Ramos (cell line): Measurements from ENCODE around the gene CSNK2A1.

Experiments used
- in situ Hi-C: fragments of 300-500 bp; cut with MboI; formaldehyde crosslinking; loops from one replicate; pipeline ENCODE4 v1.14.3; 2022; ENCODE audit warnings: low sequenced_read_pairs; ENCODE audit not compliant: unreplicated experiment

CSNK2A1 gene

DNA sequence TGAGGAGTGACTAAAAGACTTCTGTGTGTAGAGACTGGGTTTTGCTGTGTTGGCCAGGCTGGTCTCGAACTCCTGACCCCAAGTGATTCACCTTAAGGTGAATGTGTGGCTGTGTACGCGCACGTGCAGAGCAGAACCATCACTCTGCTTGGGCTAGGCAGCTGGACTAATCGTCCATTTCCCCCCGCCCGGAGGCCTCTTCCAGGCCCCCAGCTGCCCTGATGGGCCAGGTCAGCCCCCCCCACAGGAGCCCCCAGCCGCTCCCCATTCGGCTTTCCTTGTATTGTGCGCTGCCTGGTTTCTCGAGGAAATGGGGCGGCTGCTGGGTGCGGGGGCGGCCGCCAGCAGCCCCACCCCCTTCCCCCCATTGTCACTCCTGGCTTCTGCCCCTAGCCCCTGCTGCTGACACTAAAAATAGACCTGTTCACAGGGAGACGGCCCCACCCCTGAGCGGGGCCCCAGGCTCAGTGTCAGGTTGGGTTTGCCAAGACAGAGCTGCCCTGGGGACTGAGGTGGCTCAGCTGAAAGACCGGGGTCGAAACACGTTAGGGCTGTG lies 24.6 kb upstream of the CSNK2A1 start:
- in situ Hi-C loops: loop anchor here (25.0 kb wide), 1 partner anchor 169 kb away; no protein-coding TSS in a partner anchor

GRCh38 chr20:564192-564591 lies 20.6 kb upstream of the CSNK2A1 start:
- in situ Hi-C loops: loop anchor here (25.0 kb wide), 1 partner anchor 173 kb away; no protein-coding TSS in a partner anchor

DNA sequence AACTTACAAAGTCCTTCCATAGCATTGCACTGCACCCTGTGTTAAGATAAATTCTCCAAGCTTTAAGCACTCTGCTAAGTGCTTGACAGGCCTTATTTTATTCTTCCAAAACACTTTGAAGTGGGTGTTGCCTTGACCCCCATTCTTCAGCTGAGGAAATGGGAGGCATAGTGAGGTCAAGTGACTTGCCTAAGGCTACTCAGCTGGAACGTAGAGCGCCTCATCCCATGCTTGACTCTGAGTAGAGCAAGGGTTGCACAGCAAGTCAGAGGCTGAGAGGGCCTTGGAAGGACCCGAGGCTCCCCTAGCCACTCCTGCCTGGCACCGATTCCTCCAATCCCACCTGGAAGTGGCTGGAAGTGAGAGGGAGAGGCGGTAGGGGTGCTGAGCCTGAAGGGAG lies 19.6 kb upstream of the CSNK2A1 start:
- in situ Hi-C loops: loop anchor here (25.0 kb wide), 1 partner anchor 174 kb away; no protein-coding TSS in a partner anchor

DNA sequence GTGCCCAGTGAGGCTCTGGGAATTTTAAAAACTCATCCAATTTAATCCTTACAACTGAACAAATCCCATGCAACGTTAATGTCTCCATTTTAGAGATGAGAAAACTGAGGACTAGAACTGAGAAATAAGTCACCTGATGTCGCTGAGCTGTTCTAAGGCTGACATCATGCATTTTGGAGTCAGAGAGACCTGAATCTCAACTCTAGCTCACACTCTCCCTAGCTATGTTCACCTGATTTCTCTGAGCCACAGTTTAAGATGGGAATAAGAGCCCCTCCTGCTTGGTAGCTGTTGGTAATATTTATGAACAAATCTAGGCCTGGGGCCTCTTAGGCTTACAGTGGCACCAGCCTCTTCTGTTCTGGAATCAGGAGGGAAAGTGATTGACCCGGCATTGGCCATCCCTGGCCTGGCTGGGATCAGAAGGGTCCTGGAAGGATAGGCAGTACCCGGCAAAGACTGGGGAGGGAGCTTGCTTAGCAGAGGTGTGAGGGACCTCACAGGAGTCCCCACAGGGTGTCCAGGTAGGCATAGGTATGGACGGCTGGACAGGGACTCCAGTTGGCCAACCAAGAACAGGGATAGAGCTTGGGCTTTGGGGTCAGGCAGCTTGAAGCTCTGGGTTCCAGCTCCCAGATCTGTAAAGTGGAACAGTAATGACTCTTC lies 18.8 kb upstream of the CSNK2A1 start:
- in situ Hi-C loops: loop anchor here (25.0 kb wide), 1 partner anchor 175 kb away; no protein-coding TSS in a partner anchor

DNA sequence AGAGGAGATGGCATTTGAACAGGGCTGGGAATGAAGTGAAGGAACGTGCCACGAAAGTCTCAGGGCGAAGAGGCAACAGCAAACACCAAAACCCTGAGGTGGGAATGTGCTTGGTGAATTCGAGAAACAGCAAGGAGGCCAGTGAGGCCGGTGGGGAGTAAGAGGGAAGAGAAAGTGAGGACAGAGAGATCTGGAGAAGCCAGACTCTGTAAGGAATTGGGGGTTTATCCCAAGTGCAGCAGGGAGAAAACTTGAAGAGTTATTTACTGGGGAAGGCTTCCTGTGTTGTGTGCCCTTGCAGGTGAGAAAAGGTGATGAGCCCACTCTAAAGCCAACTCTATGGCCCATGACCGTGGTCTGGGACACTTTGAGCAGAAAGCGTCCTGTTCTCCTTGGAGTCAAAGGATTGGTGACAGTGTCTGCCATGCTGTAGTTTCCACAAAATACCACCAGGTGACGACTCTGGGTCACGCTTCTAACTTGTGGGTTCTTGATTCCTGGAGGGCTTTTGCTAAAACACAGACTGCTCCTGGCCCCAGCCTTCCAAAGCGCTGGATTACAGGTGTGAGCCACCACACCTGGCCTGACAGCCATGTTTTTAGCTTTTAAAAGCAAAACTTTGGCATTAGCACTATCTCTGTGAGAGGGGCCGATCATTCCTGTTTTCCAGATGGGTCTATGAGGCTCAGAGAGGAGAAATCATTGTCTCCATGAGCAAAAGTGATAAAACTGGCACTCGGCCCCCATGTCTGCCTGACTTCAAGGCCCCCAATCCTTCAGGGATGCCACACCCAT lies 18.0 kb upstream of the CSNK2A1 start:
- in situ Hi-C loops: loop anchor here (25.0 kb wide), 1 partner anchor 176 kb away; no protein-coding TSS in a partner anchor

DNA sequence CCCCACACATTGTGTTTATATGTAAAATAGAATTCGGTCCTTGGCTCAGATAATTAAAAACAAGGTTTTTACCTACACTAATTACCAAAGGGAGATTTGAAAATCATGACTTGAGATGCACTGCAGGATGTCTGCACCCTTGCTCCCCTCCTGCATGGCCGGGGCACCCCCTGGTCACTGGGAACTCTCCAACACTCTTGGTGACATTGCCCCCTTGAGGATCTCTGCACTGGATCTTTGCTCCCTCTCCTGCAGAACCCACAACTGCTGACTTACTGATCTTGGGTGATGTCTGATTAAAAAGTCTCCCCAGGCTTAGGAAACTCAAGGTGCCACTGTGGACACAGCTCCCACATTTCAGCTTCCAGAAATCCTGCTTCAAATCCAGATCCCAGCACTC lies 17.1 kb upstream of the CSNK2A1 start:
- in situ Hi-C loops: loop anchor here (25.0 kb wide), 1 partner anchor 177 kb away; no protein-coding TSS in a partner anchor

- in situ Hi-C loops: loop anchor here (25.0 kb wide), 1 partner anchor 179 kb away; no protein-coding TSS in a partner anchor
Measured at GRCh38 chr20:558117-558516, 14.5 kb upstream of the CSNK2A1 start.

DNA sequence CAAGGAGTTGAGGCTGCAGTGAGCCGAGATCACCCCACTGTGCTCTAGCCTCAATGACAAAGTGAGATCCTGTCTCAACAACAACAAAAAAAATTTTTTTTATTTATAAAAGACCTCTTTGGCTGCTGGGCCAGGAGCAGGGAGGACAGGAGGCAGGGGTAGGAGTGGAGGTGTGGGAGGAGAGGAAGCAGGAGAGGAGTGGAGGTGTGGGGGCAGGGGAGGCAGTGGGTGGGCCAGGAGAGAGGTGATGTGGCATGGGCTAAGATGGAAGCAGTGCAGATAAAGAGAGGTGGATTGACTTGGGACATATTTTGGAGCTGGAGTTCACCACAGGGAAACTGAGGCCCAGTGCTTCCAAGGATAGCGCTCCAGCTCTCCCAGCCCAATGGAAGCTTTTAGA lies 13.4 kb upstream of the CSNK2A1 start:
- in situ Hi-C loops: loop anchor here (25.0 kb wide), 1 partner anchor 180 kb away; no protein-coding TSS in a partner anchor

DNA sequence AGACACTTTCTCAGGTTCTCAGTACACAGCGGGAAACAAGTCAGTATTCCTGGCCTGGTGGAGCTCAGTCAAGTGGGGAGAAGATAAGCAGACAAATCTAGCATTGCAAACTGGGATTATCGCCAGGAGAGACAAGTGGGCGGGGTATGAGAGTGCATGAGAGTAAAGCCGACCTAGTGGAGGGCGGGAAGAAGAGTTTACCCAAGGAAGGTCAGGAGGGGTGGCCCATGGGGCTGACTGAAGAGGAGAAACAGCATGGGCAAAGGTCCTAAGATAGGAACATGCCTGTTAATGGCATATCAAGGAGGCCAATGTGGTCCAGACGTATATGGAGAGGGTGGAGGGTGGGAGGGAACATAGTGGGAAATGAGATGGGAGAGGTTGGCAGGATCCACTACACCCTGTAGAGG lies 12.4 kb upstream of the CSNK2A1 start:
- in situ Hi-C loops: loop anchor here (25.0 kb wide), 1 partner anchor 181 kb away; no protein-coding TSS in a partner anchor

GRCh38 chr20:550611-551010 lies 7.0 kb upstream of the CSNK2A1 start:
- in situ Hi-C loops: loop anchor here (25.0 kb wide), 1 partner anchor 187 kb away; no protein-coding TSS in a partner anchor

- in situ Hi-C loops: loop anchor here (25.0 kb wide), 1 partner anchor 187 kb away; no protein-coding TSS in a partner anchor
Measured at GRCh38 chr20:549722-550496, 6.3 kb upstream of the CSNK2A1 start.

DNA sequence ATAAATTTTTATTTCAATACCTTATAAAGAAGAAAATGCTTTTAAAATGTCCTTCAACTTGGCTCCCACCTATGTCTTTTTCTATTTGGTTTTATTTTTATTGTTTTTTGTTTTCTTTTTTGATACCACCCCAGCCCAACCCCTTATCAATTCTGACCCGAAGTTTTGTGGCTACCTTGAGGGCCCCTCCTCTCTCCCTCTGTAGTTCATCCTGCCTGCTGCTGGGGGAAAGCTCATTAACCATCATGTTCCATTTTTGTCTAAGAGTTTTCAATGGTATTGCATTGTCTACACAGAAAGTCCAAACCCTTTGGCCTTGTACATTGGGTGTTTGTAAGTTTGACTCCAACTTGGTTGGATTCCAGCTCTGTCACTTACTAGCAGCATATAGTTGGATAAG lies 5.3 kb upstream of the CSNK2A1 start:
- in situ Hi-C loops: no loop called here

GRCh38 chr20:547394-547793 lies 3.8 kb upstream of the CSNK2A1 start:
- in situ Hi-C loops: no loop called here

DNA sequence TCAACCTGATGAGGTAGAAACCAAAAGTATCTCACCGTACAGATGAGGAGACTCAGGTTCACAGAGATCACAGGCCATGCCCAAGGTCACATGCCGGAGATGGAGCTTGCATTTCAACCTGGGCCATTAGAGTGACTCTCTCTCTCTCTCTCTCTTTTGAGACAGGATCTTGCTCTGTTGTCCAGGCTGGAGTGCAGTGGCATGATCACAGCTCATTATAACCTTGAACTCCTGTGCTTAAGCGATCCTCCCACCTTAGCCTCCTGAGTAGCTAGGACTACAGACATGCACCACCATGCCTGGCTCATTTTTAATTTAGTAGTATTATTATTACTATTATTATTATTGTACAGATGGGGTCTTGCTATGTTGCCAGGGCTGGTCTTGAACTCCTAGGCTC lies 2.8 kb upstream of the CSNK2A1 start:
- in situ Hi-C loops: no loop called here

GRCh38 chr20:544153-544725 lies 649 bp upstream of the CSNK2A1 start:
- in situ Hi-C loops: no loop called here

GRCh38 chr20:542777-543368 lies 717 bp downstream of the CSNK2A1 start:
- in situ Hi-C loops: no loop called here

GRCh38 chr20:540391-541201 lies 3.0 kb downstream of the CSNK2A1 start:
- in situ Hi-C loops: no loop called here

GRCh38 chr20:539848-540247 lies 3.7 kb downstream of the CSNK2A1 start:
- in situ Hi-C loops: no loop called here
